ENCODE data around the gene PLSCR2.
A peak's percentile ranks its signal among the peaks of the same experiment; 100 is the strongest.

Gene PLSCR2, protein sequence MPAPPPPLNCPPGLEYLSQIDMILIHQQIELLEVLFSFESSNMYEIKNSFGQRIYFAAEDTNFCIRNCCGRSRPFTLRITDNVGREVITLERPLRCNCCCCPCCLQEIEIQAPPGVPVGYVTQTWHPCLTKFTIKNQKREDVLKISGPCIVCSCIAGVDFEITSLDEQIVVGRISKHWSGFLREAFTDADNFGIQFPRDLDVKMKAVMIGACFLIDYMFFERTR

DNA sequence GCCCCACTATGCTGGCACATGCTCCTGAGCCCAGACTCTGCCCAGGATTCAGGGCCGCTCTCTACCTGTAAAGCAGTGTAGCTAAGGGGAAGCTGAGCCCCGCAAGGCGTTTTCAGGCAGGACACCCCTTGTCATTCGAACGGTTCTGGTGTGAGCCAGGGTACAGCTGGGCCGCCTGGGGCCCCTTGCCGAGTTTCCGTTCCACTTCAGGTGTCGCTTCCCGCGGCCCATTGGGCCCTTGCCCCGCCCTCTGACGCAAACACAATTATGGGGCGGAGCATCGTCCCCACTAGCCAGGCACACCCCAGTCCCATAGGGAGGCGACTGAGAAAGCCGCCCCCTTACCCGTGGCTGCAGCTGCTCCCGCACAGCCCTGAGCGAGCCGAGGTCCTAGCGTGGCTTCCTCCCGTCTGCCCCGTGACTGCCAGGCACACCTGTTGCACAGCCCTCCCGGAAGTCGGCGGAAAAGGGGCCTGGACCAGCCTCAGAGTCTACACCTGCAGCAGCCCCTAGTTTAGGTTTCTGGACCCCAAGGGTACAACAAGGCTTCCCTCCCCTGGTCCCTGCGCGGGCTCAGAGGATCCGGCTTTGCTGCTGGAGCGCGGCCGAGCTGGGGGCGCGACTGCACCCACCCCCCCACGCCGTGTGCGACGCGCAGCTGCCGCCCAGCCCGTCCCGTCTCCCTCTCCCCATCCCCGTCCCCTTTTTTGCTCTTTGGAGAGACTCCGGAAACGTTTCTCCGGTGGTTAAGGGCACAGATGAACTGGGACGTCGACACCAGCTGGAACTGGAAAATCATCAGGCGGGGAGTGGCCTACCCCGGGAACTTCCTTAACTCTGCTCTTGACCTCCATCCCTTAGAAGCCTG is at the start of gene PLSCR2:
TSS of gene PLSCR2 (minus strand) at position 412 of the 868 bp plus-strand sequence. CDS start 9,657 bp downstream, outside the sequence.
- peak; percentile 73 for DNase-seq
- Mint-ChIP-seq H3K27ac (peak within 1 kb of the TSS; percentile 73), H3K27me3 (peaks cover 2% of the 10 kb centered on the region), H3K4me3 (peak within 1 kb of the TSS; percentile 71), H3K4me1 (peaks cover 7% of the 10 kb centered on the region), H3K9me3 (no peaks in the 10 kb centered on the region), H3K36me3 (ENCODE audit: low read depth) (no peaks in the 10 kb centered on the region)
- peak; percentile 96 for ATAC-seq

DNA sequence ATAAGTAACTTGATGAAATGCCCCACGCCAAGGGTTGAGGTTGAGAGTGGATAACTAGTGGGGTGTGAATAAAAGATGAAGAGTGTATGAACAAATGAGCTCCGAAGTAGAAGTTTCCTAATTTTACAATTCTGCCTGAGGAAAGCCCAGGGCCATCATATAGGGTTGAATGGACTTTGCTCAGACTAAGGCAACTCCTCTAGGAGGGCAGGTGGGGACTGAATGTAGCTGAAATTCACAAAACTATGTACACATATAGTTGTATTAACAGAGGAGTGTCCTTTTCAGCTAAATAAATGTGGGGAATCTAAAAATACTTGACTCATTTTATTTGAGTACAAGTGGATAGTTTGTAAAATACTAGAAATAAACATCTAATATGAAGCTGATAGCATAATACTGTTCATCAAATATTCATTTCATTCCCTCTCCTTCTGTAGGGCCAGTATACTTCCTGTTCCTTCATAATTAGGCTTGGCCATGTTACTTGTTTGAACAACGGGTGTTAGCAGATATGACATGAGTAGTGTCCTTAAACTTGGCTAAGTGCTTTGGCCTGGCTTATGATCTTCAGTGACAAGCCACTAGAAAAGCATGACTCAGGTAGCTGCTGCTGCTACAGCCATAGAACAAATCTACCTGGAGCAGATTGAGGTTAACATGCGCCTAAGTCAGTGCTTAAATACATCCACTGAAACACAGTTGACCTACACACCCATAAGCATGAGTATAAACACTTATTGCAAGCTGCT is 48.5 kb upstream of the PLSCR2 start:
- Mint-ChIP-seq H3K36me3 (ENCODE audit: low read depth) (peaks cover 60% of the 10 kb centered on the region), H3K27ac (no peak overlapping the region)

DNA sequence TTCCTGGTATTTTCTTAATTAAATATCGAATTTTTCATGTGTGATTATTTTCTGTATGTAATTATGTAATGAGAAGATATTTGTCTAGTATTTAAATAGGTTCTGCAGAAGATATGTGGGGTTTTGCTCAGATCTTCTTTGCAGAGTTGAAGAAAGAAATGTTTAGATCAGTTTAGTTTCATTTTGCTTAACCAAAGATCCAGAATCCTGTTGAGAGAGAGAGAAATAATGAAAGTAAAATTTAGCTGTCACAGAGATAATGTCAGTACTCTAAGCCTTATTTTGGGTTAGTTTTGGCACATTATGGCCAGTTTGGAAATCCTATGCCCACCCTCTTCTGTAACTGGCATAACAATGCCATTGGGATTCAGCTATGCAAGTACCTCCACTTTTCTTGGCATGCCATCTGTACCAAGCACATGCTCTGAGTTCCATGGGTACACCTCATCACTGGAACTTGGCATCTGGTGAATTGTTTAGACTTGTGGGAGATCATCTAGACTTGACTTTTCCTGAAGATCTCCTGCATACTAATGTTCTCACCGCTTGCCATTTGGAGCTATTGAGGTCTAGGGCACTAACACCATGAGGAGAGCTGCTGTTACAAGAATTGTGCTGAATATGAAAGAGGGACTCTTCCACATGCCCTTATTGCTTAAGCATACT is 44.2 kb upstream of the PLSCR2 start:
- no peak for DNase-seq
- peaks cover 43% of the 10 kb centered on the region for H3K36me3 Mint-ChIP-seq (ENCODE audit: low read depth)
- peak overlapping the region; percentile 17 for H3K27ac Mint-ChIP-seq
- peaks cover 19% of the 10 kb centered on the region for H3K4me1 Mint-ChIP-seq
- no peak overlapping the region for H3K4me3 Mint-ChIP-seq
- no peaks in the 10 kb centered on the region for H3K9me3 Mint-ChIP-seq
- H3K27me3 Mint-ChIP-seq = no peaks in the 10 kb centered on the region
- no peak for ATAC-seq

More for the DNA sequence above, 48.5 kb upstream of the PLSCR2 start:
- Mint-ChIP-seq H3K4me1 (peaks cover 41% of the 10 kb centered on the region), H3K9me3 (no peaks in the 10 kb centered on the region), H3K27me3 (no peaks in the 10 kb centered on the region), H3K4me3 (no peak overlapping the region)
- ATAC-seq (no peak), DNase-seq (no peak)

DNA sequence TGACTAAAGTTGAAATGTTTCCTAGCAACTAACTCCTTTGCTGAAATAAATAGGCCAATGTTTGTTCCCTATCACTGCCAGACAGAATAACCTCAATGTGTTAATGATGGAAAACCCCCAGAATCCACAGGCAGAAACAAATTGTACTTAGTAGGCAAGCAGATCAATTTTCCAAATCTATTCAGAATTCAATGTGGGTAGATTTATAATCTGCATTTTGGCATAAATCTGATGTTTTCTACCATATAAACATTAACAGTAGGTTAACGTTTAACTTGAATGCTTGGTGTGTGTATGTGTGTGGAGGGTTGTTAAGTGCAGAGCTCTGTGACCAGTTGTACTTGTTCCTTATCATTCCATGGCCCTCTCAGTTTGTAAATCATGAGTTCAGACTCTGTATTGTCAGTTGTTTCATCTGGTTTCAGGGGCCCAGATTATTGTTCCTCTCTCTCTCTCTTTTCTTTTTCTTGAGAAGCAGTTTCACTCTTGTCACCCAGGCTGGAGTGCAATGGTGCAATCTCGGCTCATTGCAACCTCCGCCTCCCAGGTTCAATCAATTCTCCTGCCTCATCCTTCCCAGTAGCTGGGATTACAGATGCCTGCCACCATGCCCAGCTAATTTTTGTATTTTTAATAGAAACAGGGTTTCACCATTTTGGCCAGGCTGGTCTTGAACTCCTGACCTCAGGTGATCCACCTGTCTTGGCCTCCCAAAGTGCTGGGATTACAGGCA is 42.2 kb upstream of the PLSCR2 start:
- ATAC-seq (no peak), DNase-seq (no peak)
- Mint-ChIP-seq H3K36me3 (ENCODE audit: low read depth) (peaks cover 34% of the 10 kb centered on the region), H3K27me3 (no peaks in the 10 kb centered on the region), H3K4me1 (peaks cover 18% of the 10 kb centered on the region), H3K4me3 (no peak overlapping the region), H3K9me3 (no peaks in the 10 kb centered on the region), H3K27ac (no peak overlapping the region)

DNA sequence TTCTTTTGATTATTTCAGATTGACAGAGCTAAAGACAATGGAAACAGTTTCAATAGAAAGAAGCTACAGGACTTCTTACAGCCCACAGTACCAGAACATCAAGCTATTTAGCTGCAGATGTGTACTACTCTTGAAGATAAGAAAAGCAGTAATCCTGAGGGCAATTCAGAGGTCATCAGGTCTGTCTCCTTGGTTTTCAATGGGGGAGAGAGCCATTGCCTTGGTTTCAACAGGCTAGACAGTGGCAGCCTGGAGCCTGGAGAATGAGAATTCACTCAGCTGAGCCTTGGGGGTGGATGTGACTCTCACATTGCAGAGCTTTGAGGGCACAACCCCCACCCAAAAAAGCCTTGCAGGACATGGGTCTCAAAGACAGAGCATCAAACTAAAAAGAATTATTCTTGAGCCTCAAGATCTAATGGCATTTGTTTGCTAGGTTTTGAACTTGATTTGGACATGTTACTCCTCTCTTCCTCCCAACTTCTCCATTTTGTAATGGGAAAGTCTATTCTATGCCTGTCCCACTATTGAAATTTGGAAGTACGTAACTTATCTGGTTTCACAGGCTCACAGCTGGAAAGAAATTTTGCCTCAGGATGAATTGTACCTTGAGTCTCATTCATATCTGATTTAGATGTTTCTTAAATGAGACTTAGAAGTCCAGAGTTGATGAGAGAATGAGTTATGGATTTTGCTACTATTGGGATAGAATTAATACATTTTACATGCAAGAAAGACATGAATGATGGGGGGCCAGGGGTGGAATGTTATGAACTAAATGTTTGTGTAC is 38.2 kb upstream of the PLSCR2 start:
- no peak for DNase-seq
- H3K27ac Mint-ChIP-seq = no peak overlapping the region
- peaks cover 19% of the 10 kb centered on the region for H3K4me1 Mint-ChIP-seq
- peaks cover 21% of the 10 kb centered on the region for H3K36me3 Mint-ChIP-seq (ENCODE audit: low read depth)
- H3K27me3 Mint-ChIP-seq = no peaks in the 10 kb centered on the region
- H3K4me3 Mint-ChIP-seq = no peak overlapping the region
- no peak for ATAC-seq
- peaks cover 11% of the 10 kb centered on the region for H3K9me3 Mint-ChIP-seq

DNA sequence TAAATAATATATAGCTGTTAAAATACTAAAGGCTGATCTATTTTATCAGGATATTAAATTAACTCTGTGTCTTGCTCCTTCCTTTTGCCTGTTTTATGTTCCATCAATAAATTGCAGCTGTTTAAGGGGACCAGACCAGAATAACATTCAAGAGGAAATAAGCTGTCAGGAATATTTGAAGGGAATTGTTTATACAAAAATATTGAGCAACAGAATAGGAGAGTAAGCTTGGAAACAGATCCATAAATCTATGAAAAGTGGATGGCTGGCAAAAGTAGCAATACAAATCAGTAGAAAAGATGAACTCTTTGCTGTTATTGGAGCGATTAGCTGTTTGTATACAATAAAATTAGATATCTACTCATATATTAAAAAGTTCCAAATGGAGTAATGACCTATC is 36.2 kb upstream of the PLSCR2 start:
- peaks cover 12% of the 10 kb centered on the region for H3K36me3 Mint-ChIP-seq (ENCODE audit: low read depth)
- no peaks in the 10 kb centered on the region for H3K27me3 Mint-ChIP-seq
- H3K27ac Mint-ChIP-seq = no peak overlapping the region

DNA sequence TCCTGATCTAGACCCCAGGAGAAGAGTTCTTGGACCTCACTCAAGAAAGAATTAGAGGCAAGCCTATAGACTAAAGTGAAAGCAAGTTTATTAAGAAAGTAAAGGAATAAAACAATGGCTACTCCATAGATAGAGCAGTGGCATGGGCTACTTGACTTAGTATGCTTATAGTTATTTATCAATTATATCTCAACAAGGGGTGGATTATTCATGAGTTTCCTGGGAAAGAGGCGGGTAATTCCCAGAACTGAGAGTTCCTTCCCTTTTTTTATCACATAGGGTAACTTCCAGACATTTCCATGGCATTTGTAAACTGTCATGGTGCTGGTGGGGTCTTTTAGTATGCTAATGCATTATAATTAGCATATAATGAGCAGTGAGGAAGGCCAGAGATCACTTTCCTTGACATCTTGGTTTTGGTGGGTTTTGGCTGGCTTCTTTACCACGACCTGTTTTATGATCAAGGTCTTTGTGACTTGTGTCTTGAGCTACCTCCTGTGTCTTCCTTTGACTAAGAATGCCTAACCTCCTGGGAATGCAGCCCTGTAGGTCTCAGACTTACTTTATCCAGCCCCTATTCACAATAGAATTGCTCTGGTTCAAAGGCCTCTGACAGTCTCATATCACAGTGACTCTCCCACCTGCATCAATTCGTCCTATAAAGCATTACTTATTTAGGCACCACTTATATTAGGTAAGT is 35.3 kb upstream of the PLSCR2 start:
- no peak overlapping the region for H3K4me3 Mint-ChIP-seq
- peaks cover 28% of the 10 kb centered on the region for H3K4me1 Mint-ChIP-seq
- ATAC-seq (no peak), DNase-seq (no peak)
- H3K36me3 Mint-ChIP-seq (ENCODE audit: low read depth) = peaks cover 10% of the 10 kb centered on the region
- H3K27ac Mint-ChIP-seq = no peak overlapping the region
- H3K27me3 Mint-ChIP-seq = no peaks in the 10 kb centered on the region
- H3K9me3 Mint-ChIP-seq = peaks cover 11% of the 10 kb centered on the region

More for the DNA sequence above, 36.2 kb upstream of the PLSCR2 start:
- Mint-ChIP-seq H3K4me1 (peaks cover 28% of the 10 kb centered on the region), H3K9me3 (peaks cover 11% of the 10 kb centered on the region), H3K4me3 (no peak overlapping the region)
- ATAC-seq (no peak), DNase-seq (no peak)

DNA sequence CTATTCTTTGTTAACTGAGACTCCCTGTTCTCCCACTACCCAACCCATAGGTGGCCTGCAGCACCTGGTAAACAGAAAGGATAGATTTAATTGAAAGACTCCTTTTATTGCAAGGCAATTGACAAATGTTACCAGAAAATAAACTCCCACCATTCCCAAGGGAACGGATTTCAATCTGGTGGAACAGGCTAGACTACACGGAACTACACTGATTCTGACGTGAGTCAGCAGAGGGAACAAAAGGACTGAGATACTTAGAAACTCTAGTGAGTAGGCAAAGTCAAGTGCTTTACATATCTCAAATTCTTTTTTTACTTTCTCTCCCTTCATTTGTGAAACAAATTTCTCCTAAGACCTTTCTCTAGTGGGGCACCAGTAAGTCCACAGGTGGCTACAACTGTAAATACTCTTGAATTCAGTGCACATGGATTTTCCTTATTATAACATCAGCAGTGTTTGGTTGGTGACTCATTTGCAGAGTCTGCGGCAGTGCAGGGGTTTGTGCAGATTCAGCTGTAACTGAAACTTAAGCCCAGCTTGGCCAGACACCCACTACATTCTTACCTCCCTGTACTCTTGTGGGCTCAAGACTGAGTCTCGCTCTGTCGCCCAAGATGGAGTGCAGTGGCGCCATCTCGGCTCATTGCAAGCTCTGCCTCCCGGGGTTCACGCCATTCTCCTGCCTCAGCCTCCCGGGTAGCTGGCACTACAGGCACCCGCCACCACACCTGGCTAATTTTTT is 34.3 kb upstream of the PLSCR2 start:
- ATAC-seq (peak; percentile 71), DNase-seq (no peak)
- peaks cover 11% of the 10 kb centered on the region for H3K9me3 Mint-ChIP-seq
- no peak overlapping the region for H3K27ac Mint-ChIP-seq
- no peak overlapping the region for H3K4me3 Mint-ChIP-seq
- peaks cover 8% of the 10 kb centered on the region for H3K36me3 Mint-ChIP-seq (ENCODE audit: low read depth)
- H3K4me1 Mint-ChIP-seq = peaks cover 28% of the 10 kb centered on the region
- no peaks in the 10 kb centered on the region for H3K27me3 Mint-ChIP-seq

DNA sequence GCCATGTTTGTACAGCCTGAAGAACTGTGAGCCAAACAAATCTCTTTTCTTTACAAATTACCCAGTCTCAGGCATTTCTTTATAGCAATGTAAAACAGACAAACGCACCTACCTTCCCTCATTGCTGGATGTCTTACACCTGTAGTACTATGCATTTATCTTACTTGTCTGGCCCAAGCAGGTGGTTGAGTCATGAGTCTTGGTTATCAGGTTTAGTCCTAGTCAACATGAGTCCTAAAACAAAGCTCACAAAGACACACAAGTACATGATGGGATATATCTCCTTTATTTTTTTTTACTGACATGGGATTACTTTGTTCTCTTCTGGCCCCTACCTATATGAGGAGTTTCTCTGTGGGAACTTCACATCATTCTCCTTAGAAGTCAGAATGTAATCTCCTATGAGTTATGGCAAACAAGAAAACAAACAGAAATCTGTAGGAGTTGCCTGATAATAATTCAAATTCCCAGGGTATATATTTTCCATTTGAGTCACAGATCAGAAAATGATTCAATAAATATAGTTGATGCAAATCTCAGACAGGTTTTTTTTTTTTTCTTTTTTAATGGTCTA is 33.6 kb upstream of the PLSCR2 start:
- no peak overlapping the region for H3K27ac Mint-ChIP-seq
- H3K4me3 Mint-ChIP-seq = no peak overlapping the region

DNA sequence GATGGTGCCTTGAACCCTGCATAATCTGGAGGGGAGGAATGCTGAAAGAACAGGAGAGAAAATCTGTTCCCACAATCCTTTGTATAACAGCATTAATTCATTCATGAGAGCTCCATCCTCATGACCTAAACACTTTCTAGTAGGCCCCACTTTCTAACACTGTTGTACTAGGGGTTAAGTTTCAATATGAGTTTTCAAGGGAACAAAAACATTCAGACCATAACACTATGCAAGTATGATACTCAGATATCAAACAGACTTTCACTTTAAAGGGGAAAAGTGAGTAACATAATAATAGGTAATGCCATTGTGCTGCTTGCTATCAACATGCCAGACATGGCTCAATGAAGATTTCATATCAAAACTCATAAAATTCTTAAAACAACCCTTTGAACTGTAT is 32.4 kb upstream of the PLSCR2 start:
- Mint-ChIP-seq H3K4me3 (no peak overlapping the region), H3K9me3 (peaks cover 11% of the 10 kb centered on the region), H3K36me3 (ENCODE audit: low read depth) (peaks cover 5% of the 10 kb centered on the region), H3K4me1 (peaks cover 37% of the 10 kb centered on the region), H3K27ac (no peak overlapping the region), H3K27me3 (no peaks in the 10 kb centered on the region)
- DNase-seq (no peak), ATAC-seq (peak; percentile 77)

More for the DNA sequence above, 33.6 kb upstream of the PLSCR2 start:
- Mint-ChIP-seq H3K27me3 (no peaks in the 10 kb centered on the region), H3K36me3 (ENCODE audit: low read depth) (peaks cover 5% of the 10 kb centered on the region), H3K4me1 (peaks cover 34% of the 10 kb centered on the region), H3K9me3 (peaks cover 11% of the 10 kb centered on the region)
- ATAC-seq = no peak
- DNase-seq = no peak

DNA sequence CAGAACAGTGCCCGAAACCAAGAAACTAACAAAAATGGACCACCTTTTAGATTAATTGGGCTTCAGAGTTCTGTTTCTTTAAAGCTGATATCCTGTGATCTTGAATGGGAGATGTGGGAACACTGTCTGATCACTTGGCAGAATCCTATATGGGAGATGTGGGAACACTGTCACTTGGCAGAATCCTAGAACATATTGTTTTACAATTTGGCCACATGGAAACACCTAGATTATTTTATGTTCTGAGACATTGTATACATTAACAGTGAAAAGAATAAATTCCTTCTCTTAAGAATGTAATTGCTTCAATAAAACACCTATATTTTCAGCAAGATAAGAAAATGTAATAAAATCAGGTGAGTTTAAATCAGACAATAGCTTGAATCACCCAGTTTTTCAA is 30.3 kb upstream of the PLSCR2 start:
- no peak overlapping the region for H3K4me3 Mint-ChIP-seq
- H3K36me3 Mint-ChIP-seq (ENCODE audit: low read depth) = peaks cover 5% of the 10 kb centered on the region
- no peak for ATAC-seq

More for the DNA sequence above, 30.3 kb upstream of the PLSCR2 start:
- H3K27me3 Mint-ChIP-seq = no peaks in the 10 kb centered on the region
- H3K4me1 Mint-ChIP-seq = peaks cover 41% of the 10 kb centered on the region
- no peak overlapping the region for H3K27ac Mint-ChIP-seq
- no peak for DNase-seq
- peaks cover 11% of the 10 kb centered on the region for H3K9me3 Mint-ChIP-seq

Data from activated naive CD8-positive, alpha-beta T cell treated with anti-CD3 and anti-CD28 coated beads, Interleukin-2, amount 50 U/mL, for 24 hours (primary cell).